ENCODE results near the gene NKIRAS1.
"Not testable (repeated sequence)": the region's sequence is repeated elsewhere in the genome, so short reads cannot be mapped to it uniquely, and the experiment has no call there.

NKIRAS1 gene

GRCh38 chr3:23867400-23867799 is 49.4 kb downstream of the NKIRAS1 start:
- no peak for DNase-seq

- DNase-seq: no peak
These were observed 51.0 kb downstream of the NKIRAS1 start for GRCh38 chr3:23865595-23866396.

GRCh38 chr3:23864931-23865330 is 51.9 kb downstream of the NKIRAS1 start:
- DNase-seq: no peak

- no peak for DNase-seq
These were observed 53.7 kb downstream of the NKIRAS1 start for GRCh38 chr3:23863060-23863459.

GRCh38 chr3:23861689-23862088 is 55.1 kb downstream of the NKIRAS1 start:
- no peak for DNase-seq

GRCh38 chr3:23859839-23860382 is 56.9 kb downstream of the NKIRAS1 start:
- no peak for DNase-seq

- no peak for DNase-seq
These were observed 57.6 kb downstream of the NKIRAS1 start for GRCh38 chr3:23859012-23859743.

GRCh38 chr3:23856286-23856685 is 60.5 kb downstream of the NKIRAS1 start:
- no peak for DNase-seq

GRCh38 chr3:23849462-23849861 is 67.3 kb downstream of the NKIRAS1 start:
- not testable (repeated sequence) for DNase-seq

- DNase-seq: no peak
These were observed 71.2 kb downstream of the NKIRAS1 start for GRCh38 chr3:23845326-23846216.

GRCh38 chr3:23843869-23844268 is 72.9 kb downstream of the NKIRAS1 start:
- DNase-seq: no peak

Data from stimulated activated CD4-positive, alpha-beta T cell treated with anti-CD3 and anti-CD28 coated beads, Interleukin-15, amount 100 ng/mL, for 24 hours (primary cell).